Cardiac septum (tissue), 1 donor: Measurements from ENCODE around the gene KLC4. TPM values are rescaled to one million over a fixed set of nuclear protein-coding genes. Genes with fewer than 3 reads are reported as not detected.

ENCODE experiments used
- DNase-seq: peaks from one replicate; pipeline ENCODE4 v3.0.0-alpha.2; 2020; ENCODE audit warnings: low spot score
- intact Hi-C: fragments of 100-400 bp; cut with DNase I; formaldehyde crosslinking; loops from one replicate; pipeline ENCODE4 v1.14.0; 2022
- long read RNA-seq: library from polyadenylated mRNA; unstranded; transcript quantifications from one replicate; pipeline ENCODE4 v2.0.0, GENCODE V29; 2021
- total RNA-seq: library from RNA; stranded (reverse); fragmentation: NEBNext Ultra II Directional; extraction: Animal tissue kit (Norgen Biotek cat#: 25700); gene quantifications from one replicate; pipeline ENCODE4 v1.2.1, GENCODE V29; 2021
- donor health status: DM: no; HTN: no; CAD: no.

The KLC4 gene
- 31.1 TPM for total RNA-seq
- long read RNA-seq, transcript KLC4-202 (16 exons, 2,404 nt): major isoform, 14 of 39 reads
- long read RNA-seq, partial matches to known transcripts: 11 of 39 reads
- long read RNA-seq, other reads (novel, unspliced or antisense): 10 of 39 reads

DNA sequence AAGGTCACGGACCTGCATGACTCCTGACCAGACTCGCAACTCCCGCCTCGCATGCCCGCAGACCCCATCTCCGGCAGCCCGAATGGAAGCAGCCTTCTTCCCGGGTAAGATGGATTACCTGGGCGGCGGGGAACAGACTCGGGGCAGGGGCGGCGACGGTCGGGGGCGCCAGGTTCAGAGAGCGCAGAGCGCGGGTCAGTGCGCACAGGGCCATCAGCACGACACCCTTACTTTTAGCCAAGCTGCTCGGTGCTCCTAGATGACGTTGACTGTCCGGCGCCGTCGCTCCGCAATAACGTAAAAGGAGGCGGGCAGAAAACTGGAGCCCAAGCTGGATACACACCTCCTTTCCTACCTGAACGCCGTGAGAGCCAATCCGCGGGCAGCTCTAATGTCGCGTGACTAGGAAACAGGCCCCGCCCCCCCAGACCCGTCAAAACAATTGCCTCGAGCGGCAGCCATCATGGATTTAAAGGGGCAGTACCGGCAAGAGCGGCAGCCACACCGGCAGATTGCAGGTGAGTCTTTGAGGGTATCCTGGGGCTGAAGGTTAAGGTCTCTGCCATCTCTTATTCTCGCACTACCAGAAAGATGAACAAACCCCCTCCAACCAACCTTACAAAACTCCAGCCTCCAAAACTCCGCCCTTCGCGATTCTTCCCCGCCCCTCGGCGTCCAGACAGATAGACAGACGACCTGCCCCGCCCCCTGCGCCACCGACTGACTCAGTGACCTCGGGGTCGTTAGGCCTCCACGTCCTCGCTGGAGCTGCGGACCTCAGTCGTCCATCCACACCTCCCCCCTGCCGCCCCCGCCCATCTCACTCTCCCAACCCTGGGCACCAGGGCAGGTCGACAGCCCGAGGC, at the start of gene KLC4, which contains the start of gene MRPL2:
Gene KLC4 (plus strand): TSS at position 464 of the 866 bp plus-strand sequence. CDS start 1,705 bp downstream, outside the sequence.
Gene MRPL2 (minus strand): TSS at position 267 of the 866 bp plus-strand sequence. CDS start 53 bp downstream, at position 214.
- intact Hi-C loops: loop anchor here (1.0 kb wide), 1 partner anchor 46 kb away; the partner anchor contains the start of gene MEA1
- DNase-seq: peak; percentile 100

DNA sequence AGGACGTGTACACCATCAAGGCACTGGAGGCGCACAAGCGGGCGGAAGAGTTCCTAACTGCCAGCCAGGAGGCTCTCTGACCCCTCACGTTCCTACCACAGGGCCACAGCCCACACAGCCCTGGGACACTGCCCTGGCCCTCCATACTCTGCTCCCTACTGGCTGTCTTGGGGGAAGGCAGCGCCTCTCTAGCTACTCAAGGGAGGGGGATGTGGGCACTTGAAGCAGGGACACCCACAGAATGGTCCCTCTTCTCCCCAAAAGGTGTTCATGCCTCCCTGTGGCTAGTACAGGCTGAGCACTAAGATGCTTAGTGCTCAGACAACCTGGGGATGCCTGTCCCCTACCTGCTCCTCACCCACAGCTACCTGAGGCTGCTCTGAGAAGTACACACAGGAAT, 48.2 kb upstream of the KLC4 start:
- DNase-seq: no peak
- intact Hi-C loops: loop anchor here (5.0 kb wide), 1 partner anchor 109 kb away; no protein-coding TSS in a partner anchor

DNA sequence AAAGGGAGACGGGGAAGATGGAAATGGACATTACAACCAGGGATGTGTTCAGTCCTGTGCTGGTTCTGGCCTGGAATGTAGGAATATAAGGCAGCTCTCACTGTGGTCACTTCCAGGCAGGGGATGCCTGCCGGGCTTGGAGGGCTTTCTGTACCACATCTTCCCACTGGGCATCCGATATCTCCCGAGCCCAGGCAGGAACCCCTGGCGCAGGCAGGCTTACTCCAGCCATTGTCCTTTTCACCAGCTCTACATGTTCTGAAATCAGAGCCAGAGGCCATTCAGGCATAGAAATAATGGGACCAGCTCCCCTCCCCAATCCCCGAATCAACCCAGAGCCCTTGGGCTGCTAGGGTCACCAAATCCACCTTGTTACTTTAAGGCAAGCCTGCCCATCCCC, 47.1 kb upstream of the KLC4 start:
- no peak for DNase-seq
- intact Hi-C loops: loop anchor here (5.0 kb wide), 1 partner anchor 110 kb away; no protein-coding TSS in a partner anchor

DNA sequence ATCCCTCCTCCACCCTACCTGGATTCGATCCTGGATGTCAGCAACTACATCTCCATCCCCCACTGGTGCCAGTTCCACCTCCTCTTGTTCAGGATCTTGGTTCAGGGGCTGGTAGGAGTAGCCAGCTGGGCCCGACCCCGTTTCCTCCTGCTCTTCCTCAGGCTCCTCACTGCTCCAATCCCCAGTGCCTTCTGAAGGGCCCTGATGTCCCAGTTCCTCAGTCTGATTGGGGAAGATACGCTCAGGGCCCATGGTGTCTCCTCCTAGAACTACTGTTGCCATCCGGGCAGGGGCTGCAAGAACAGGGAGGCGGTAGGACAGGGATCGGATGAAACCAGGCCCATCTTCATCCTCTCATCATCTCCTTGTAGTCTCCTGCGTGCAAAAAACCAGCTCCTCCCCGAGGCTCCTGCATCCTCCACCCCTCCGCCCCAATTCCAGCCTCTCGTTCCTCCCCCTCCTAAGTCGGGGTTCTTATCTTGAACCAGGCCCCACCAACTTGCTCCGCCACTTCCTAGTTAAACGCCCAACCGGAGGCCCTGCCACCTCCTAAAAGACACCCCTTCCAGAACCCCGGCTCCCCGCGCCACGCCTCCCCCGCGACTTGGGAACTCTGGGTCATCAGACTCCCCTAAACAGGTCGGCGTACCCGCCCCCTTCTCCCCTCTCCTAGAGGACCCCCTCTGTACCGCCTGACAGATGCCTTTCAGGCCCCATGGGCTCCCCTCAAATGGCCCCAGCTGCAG, 46.2 kb upstream of the KLC4 start:
- intact Hi-C loops: loop anchor here (1.0 to 5.0 kb wide), 2 partner anchors 46 to 111 kb away; partner anchors contain the start of genes KLC4 and MRPL2
- no peak for DNase-seq

DNA sequence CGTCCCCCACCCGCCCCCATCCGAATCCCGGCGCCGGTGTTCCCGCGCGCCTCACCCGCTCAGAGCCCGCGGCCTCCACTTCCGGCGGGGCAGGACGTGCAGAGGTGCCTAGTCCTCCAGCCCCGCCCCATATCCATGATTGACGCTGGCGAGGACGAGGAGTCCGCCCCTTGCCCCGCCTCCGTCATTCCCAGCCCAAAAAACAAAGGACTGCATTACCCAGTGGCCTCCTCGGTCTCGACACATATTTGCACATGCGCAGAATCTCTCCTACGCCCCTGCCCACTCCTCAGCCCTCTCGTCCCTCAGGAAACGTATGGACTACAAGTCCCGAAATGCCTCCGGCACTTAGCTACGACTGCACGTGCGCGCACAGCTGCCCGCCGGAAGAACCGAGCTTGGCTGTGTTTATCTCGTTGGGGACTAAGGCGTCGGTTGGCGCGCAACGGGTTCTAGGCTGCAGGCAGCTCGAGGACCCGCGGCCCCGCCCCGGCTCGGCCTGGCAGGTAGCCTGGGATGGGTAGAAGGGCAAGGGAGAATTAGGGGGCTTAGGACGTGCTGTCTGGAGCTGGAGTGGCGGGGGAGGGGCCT, 45.5 kb upstream of the KLC4 start, which contains the start of the genes KLHDC3 and MEA1:
Gene KLHDC3 (plus strand): TSS at position 407 of the 591 bp plus-strand sequence. CDS start 2,944 bp downstream, outside the sequence.
Gene MEA1 (minus strand): TSS at position 104 of the 591 bp plus-strand sequence. CDS start 133 bp downstream, outside the sequence.
- intact Hi-C loops: loop anchor here (1.0 to 5.0 kb wide), 3 partner anchors 39 to 112 kb away; partner anchors contain the start of genes CUL7, KLC4 and MRPL2
- DNase-seq: peak; percentile 99

DNA sequence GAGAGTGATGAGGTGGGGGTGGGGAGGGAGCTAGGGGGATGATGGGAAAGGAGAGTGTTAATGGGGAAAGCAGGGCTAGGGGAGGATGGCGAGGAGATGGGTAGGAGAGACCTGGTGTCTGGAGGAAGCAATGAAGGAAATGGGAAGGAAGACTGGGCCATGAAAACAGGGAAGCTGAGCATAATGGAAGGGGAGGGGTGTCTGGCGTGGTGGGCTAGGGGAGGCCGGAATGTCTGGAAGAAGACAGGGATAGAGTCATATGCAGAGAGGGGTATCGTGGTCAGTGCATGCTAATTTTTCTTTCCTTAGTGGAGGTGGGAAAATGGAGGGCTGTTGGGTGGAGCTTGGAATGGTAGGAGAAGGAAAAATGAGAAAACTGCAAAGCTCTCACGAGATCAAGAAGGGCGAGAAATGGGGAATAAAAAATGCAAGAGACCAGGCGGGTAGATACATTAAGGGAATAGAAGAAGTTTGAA, 45.0 kb upstream of the KLC4 start:
- intact Hi-C loops: loop anchor here (2.0 to 5.0 kb wide), 2 partner anchors 38 to 112 kb away; partner anchors contain the start of gene CUL7
- no peak for DNase-seq

DNA sequence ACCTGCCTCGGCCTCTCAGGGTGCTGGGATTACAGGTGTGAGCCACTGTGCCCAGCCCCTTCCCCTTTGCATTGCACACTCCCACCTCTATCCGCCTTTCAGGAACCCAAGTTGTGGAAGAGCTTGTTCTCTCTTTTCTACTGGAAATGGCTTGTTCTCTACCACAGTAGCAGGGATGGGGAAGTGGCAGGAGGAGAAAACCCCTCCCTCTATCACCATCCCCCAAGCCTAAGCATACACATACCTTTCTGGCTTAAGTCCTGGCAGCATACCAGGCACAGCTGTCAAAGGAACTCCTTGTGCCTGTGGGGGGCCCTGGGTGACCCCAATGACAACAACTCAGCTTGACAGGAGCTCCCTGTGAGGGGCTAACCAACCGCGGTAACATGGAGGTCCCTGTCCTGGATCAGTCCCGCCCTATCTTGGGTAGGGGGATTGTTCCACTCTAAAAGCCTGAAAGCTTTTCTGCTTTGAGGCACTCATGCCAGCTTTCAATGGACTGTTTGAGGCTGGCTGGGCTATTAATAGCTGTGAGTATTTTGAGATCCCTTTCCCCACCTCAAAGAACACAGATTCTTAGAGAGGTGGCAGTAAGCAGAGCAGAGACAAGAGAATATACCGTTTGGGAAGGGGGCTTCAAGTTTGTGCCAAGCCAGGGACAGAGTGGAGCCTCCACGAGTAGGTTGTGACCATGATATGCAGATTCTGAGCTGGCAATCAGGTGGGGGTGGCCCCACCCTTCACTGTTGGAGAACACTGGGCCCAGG, 43.1 kb upstream of the KLC4 start:
- no peak for DNase-seq
- intact Hi-C loops: no loop called here

DNA sequence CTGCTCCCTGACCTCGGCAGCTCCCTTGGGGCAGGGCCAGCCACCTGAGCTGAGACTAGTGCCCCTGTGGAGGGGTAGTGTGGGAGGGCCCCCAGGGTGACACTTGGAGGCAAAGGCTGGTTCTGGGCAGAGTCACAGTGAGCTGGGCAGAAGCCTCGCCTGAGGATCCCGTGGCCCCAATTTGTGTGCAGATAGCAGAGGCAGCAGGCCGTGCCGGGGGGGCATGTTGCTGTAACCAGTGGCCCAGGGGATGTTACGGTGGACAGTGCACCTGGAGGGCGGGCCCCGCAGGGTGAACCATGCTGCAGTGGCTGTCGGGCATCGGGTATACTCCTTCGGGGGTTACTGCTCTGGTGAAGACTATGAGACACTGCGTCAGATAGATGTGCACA, 42.5 kb upstream of the KLC4 start:
- peak; percentile 77 for DNase-seq

DNA sequence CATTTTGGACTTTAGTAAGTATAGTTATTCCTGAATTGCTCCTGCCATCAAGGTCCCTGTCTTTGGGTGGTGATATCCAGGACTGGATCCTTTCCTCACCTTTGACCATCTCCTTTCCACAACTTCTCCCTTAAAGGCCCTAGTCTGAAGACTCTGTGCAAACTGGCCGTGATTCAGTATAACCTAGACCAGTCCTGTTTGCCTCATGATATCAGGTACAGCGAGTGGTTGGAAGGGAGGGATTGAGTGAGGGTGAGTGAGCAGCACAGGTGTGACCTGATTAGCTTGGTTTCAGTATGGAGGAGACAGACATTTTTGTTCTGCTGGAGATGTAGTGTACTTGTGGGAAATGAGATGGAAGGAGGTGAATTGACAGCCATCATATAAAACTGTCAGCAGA, 40.3 kb upstream of the KLC4 start:
- intact Hi-C loops: no loop called here
- DNase-seq: no peak

More for the DNA sequence above, 42.5 kb upstream of the KLC4 start:
- intact Hi-C loops: no loop called here

DNA sequence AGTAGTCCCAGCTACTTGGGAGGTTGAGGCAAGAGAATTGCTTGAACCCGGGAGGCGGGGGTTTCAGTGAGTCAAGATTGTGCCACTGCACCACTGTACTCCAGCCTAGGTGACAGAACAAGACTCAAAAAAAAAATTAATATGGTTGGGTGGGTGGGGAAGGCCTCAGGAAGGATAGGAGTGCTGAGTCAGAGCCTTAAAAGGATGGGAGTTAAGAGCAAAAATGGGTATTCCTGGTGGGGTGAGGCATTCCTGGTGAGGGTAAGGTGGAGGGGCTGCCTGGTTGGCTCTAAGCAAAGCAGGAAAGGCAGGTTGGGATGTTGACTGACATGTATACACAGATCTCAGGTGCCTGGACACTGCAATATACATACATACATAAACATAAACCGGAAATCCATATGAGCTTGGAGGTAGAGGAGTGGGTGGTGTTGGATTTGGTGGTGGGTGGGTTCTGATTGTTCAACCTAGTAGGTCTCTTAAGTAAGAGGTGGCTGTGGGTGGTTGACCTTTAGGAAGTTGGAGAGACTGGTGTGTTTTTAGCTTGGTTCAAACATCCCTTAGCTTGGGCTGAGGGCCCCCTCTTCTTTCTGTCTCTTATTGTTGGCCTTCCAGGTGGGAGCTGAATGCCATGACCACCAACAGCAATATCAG, 39.3 kb upstream of the KLC4 start:
- DNase-seq: no peak
- intact Hi-C loops: no loop called here

DNA sequence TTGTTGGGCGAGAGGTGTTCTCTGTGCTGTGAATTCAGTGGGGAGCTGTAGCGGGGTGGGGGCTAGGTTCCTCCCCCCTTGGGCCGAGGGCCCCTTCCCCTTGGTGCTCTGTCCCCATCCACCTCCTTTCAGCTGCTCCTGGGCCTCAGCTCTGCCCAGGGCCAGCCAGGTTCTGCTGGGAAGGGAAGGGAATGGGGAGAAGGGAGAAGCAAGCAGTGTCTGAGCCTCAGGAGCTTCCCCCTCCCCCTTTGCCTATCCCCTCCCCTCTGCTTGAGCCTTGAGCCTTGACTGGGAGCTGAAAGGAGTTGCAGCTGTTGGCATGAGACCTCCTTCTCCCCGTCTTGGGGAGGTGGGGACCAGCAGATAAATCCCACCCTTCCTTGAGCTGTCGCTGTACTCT, 38.6 kb upstream of the KLC4 start:
- intact Hi-C loops: no loop called here
- no peak for DNase-seq

DNA sequence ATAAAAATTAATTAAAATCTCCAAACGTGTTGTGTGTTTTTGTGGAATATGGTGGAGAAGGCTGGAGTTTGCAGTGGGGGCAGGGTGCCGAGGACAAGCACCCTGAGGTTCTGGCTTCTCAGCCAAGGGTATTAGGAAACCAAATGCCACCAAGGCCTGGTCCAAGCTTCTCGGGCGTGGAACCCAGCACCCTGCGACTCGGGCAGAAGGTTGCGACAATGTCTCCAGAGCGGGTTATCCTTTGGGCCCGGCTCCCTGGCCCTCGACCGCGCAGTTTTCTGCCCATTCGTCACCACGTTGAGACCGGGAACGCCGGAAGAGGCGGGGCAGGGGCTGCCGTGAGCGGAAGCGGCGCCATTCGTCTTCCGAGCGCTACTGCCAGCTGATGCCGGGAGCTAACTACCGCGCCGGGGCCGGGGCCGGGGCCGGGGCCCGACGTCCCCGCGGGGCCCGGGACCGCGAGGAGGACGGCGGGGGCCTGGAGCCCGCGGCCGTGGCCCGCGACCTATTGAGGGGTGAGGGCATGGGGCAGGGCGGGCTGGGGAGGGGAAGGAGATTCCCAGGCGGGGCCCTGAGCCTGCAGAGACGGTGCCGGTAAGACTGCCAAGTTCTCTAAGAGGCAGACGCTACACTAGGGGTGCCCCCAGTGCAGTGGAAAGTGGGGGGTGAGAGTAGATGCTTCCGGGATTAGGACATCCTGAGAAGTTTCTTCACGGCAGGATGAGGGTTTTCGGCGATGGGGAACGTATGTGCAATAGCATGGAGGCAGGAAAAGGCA, 38.0 kb upstream of the KLC4 start, which contains the start of gene RRP36:
Gene RRP36 (plus strand): TSS at position 354 of the 778 bp plus-strand sequence. CDS start 32 bp downstream, at position 386.
- DNase-seq: peak; percentile 94
- intact Hi-C loops: no loop called here

DNA sequence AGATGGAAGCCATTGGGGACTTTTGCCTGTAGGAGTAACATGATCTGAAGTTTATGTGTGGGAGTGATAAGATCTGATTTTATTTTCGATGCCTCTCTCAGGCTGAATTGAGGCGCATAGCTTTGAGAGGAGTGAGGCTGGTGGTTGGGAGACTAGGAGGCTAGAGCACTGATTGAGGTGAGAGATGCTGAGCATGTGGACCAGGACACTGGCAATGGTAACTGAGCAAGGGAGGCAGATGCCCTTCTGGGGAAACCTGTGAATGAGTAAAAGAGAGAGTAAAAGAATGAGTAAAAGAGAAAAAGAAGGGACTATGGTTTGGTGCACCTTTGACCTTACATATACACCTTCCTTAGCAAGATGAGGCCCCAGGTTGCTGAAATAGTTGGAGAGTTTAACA, 35.0 kb upstream of the KLC4 start:
- intact Hi-C loops: no loop called here
- no peak for DNase-seq

DNA sequence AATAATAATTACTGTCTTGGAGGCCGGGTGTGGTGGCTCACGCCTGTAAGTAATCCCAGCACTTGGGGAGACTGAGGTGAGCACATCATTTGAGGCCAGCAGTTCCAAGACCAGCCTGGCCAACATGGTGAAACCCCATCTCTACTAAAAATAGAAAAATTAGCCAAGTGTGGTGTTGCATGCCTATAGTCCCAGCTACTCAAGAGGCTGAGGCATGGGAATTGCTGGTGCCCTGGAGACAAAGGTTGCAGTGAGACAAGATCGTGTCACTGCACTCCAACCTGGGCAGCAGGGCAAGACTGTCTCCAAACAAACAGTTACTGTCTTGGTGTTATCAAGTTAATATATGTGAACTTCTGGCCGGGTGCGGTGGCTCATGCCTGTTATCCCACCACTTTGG, 33.1 kb upstream of the KLC4 start:
- intact Hi-C loops: no loop called here
- DNase-seq: no peak

DNA sequence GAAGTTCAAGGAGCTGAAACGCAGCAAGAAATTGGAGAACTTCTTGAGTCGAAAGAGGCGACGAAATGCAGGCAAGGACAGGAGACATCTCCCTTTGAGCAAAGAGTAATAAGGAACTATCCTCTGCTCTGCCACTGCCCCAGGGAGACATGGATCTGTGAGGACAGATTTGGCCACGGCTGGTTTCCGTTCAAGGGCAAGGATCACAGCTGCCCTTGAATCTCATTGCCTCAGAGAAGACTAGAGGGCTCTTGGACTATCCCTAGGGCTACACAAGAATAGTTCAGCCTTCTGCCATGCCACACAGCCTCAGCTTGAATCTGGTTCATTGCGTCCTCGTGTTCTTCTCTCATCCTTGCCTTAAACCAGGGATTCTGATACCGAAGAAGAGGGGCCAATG, 30.3 kb upstream of the KLC4 start:
- intact Hi-C loops: no loop called here

DNA sequence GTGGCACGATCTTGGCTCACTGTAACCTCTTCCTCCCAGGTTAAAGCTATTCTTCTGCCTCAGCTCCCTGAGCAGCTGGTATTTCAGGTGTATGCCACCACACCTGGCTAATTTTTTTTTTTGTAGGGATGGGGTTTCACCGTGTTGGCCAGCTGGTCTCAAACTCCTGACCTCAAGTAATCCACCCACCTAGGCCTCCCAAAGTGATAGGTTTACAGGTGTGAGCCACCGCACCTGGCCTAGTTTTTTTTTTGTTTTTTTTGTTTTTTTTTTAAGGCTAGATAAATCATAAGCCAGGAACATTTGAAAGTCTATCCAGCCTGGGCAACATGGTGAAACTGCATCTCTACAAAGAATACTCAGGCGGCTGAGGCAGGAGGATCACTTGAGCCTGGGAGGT, 27.1 kb upstream of the KLC4 start:
- DNase-seq: no peak
- intact Hi-C loops: no loop called here

More for the DNA sequence above, 30.3 kb upstream of the KLC4 start:
- DNase-seq: no peak
